NOMO-1 (cell line): ENCODE data around the gene CASR.

Experiments used
- DNase-seq, 2 experiments: peaks; one replicate each; lab custom pipeline; 2025; ENCODE audit not compliant: unreplicated experiment in 2 of 2; lab: John Stamatoyannopoulos, UW

CASR gene

DNA sequence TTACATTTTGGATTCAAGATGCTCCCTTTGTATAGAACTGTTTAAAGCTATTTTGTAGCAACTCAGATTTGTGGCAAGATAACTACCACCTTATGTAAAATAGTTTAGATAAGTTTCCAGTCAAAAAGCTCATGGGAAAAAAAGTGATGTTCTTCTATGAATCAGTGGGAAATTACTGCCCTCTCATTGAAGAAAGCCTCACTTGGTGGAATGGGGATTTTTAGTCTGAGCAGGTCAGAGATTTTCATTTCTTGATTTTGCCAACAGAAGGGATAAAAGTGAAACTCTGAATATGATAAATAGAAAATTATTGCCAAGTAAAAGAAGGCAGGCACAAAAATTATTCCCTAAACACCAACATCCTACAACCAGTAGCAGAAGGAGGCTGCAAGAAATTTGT lies 115.7 kb downstream of the CASR start:
- no peak for DNase-seq

DNA sequence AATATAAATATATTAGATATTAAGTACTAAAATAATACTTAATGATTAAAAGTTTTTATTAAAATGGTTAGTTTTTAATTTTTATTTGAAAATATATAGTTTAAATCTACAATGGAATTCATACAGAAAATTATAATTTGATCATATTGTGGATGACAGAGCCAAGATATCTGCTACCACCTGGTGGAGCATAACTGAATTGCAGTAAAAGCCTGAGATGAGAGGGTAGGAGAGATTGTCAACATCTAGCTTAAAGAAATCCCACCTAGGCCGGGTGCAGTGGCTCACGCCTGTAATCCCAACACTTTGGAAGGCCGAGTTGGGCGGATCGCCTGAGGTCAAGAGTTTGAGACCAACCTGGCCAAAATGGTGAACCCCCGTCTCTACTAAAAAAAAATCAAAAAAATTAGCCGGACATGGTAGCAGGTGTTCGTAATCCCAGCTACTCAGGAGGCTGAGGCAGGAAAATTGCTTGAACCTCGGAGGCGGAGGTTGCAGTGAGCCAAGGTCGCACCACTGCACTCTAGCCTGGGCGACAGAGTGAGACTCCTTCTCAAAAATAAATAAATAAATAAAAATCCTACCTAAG lies 116.5 kb downstream of the CASR start:
- peak; percentile 50 to 58 for DNase-seq

GRCh38 chr3:122301063-122301462 lies 117.6 kb downstream of the CASR start:
- peak; percentile 40 to 51 for DNase-seq

DNA sequence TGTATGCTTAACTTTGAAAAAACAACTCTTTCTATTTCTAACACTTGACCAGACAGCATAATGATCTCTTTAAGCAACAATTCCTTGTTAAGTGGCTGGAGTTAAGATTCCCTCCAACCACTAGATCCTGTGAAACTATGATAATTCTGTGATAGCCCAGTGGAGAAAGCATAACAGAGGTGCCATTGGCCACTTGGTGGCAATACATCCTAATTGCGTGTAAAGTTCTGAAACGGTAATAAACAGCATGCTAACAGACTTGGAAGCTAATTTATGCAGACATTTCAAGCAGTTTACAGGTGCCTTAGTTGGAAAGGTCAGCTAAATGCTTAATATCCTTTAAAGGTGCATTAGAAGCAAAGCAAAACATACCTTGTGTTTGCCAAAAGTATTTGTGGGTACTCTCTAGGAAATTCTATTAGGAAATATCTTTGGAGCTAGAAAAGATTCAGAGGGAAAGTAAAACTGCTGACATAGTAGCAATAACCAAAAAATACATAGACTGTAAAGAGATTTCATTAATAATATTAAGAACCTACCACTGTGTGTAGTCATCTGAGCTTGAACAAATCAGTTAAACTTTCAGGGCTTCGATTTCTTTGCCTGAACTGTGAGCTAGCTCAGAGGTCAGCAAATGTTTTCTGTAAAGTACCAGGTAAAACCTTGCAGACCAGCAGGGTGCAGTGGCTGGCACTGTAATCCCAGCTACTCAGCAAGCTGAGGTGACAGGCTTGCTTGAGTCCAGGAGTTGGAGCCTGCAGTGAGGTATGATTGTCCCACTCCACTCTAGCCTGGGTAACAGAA lies 122.6 kb downstream of the CASR start:
- peak; percentile 19 to 43 for DNase-seq

DNA sequence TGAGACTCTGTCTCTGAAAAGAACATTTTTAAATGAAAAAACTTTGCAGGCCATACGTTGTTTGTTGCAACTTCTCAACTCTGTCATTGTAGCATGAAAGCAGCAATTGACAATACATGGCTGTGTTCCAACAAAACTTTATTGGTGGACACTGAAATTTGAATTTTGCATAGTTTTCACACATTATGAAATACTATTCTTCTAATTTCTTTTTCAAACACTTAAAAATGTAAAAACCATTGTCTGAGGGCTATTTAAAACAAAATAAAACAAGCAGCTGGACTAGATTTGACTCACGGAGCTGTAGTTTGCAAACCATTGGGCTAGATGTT lies 123.1 kb downstream of the CASR start:
- DNase-seq: no peak

- DNase-seq: no peak
Measured at GRCh38 chr3:122307094-122307687, 123.7 kb downstream of the CASR start.

- DNase-seq: peak in 1 of 2 experiments; percentile 58
Measured at GRCh38 chr3:122307976-122308375, 124.5 kb downstream of the CASR start.

DNA sequence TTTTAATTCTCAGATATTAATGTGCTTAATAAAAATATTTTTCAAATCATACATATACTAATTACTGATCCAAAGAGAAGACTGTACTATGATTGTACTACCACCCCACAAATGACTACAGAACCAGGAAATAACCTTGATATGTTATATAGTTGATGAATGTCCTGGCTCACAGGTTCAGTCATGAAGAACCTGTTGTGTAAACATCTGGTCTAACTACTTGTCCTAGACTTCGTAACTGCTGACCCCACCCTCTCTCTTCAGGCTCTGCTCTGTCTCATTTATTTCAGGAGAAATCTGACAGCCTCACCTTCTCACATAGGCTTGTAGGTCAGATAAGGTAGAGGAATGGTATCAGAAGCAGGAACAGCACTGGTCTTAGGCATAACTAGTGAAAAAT lies 126.9 kb downstream of the CASR start:
- peak in 1 of 2 experiments; percentile 16 for DNase-seq

GRCh38 chr3:122312826-122313225 lies 129.4 kb downstream of the CASR start:
- DNase-seq: peak in 1 of 2 experiments; percentile 22

DNA sequence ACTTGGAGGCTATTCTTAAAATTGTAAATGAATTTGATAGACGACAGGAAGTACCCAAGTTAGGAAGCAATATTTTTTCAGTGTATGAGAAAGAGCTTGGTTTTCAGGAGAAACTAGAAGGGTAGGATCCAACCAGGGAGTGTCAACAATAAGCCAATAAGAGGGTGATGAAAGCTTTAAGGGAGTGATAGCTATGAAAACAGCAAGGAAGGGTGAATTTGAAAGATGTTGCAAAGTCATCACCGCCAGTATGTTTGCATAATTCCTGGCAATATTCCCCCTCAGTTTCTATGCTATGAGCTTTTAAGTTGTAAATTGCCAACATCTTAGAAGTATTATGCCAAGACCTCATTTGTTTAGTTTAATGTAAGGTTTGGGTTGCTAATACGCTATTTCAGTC lies 129.8 kb downstream of the CASR start:
- peak in 1 of 2 experiments; percentile 23 for DNase-seq

DNA sequence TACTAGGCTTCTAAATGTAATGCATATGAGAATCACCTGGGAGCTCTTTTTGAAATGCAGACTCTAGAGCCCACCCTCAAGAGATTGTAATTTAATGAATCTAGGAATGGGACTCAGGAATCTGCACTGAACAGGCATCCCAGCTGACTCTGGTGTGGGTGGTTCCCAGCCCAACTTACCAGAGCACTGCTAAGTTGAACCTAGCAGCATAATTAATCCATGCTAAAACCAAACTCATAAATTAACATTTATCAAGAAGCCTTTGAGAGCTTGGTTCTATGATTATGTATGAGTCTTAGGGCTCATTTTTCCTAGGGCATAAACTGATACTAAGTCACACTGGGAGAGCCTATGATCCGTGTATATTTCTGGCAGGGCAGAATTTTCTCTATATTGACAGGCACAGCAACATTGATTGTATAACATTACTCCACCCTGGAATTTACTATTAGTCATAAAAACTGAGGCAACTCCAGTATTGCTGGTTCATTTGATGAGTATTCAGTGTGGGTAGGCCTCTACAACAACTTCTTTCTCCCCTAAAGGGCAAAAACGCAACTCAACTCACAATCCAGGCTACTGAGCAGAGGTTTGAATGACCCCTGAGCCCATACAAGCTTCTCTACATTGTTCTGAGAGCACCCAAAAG lies 130.9 kb downstream of the CASR start:
- DNase-seq: no peak

DNA sequence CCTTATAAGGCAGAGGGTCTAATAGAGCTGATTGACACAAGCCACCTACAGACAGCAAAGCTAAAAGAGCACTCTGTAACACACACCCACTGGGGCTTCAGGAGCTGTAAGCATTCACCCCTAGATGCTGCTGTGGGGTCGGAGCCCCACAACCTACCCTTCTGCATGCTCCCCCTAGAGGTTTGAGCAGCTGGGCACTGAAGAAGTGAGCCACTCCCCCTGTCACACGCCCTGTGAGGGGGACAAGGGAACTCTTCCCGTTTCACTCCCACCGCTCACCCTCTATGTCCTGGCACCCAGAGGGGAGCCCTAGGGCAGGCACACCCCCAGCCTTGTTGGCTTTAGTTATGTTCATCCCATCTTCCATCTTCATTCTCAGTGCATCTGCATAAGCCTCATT lies 132.2 kb downstream of the CASR start:
- DNase-seq: no peak

DNA sequence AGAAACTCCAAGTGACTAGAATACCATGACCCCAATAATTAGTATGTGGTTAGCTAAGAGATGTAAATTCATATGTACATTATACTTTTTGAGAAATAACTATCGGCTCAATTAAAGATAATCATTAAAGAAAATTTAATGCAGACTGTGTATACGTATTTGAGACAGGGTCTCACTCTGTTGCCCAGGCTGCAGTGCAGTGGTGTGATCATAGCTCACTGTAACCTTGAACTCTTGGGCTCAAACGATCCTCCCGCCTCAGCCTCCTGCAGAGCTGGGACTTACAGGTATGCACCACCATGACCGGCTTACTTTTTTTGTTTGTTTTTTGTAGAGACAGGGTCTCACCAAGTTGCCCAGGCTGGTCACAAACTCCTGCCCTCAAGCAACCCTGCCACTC lies 132.9 kb downstream of the CASR start:
- DNase-seq: no peak

GRCh38 chr3:122318620-122319019 lies 135.2 kb downstream of the CASR start:
- DNase-seq: no peak

- no peak for DNase-seq
Measured at GRCh38 chr3:122322095-122323075, 138.9 kb downstream of the CASR start.

GRCh38 chr3:122324871-122325323 lies 141.4 kb downstream of the CASR start, which contains the start of gene CSTA:
Gene CSTA (plus strand): TSS chr3:122325248. CDS start chr3:122325293, 45 bp downstream.
- DNase-seq: peak; percentile 58 to 84

DNA sequence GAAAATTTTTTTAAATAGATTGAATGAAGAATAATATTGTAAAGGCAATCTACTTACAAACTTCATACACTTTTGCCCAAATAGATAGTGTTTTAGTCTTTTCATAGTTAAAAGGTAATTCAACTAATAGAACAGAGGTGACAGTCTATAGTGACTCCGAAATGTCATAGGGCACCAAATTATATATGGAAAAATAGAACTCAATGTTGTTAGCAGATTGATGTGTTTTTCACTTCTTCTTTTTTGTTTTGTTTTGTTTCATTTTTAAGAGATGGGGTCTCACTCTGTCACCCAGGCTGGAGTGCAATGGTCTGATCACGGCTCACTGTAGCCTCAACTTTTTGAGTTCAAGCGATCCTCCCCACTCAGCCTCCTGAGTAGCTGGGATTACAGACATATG lies 142.3 kb downstream of the CASR start:
- peak in 1 of 2 experiments; percentile 19 for DNase-seq

DNA sequence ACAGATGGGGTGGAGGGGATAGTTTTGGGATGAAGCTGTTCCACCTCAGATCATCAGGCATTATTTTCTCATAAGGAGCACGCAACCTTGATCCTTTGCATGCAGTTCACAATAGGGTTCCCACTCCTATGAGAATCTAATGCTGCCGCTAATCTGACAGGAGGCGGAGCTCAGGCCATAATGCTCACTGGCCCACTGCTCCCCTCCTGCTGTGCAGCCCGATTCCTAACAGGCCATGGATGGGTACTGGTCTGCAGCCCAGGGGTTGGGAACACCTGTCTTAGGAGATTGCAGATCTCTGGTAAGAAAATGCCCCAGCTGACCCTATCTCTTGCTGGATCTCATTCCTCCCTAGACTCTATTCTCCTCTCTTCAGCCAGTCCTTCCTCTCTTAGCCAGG lies 148.4 kb downstream of the CASR start:
- no peak for DNase-seq

- no peak for DNase-seq
Measured at GRCh38 chr3:122332551-122332950, 149.1 kb downstream of the CASR start.
